IPS-18a (cell line): ENCODE data around the gene KIN.

Experiments used
- H3K27ac ChIP-seq: one replicate; pipeline ENCODE4 v1.5.1; 2013; ENCODE audit warnings: low read length
- H3K27me3 ChIP-seq: one replicate; pipeline ENCODE4 v1.6.1; 2013; ENCODE audit warnings: mild to moderate bottlenecking, low read length; ENCODE audit not compliant: control insufficient read depth, insufficient read depth
- H3K36me3 ChIP-seq: one replicate; pipeline ENCODE4 v1.6.1; 2013; ENCODE audit warnings: low read depth, low read length; ENCODE audit not compliant: control insufficient read depth
- H3K4me1 ChIP-seq: one replicate; pipeline ENCODE4 v1.6.1; 2013; ENCODE audit warnings: low read depth, low read length; ENCODE audit not compliant: control insufficient read depth
- H3K4me3 ChIP-seq: one replicate; pipeline ENCODE4 v1.5.1; 2013; ENCODE audit warnings: low read length
- H3K9ac ChIP-seq: one replicate; pipeline ENCODE4 v1.6.1; 2013; ENCODE audit warnings: mild to moderate bottlenecking, low read length, moderate library complexity
- H3K9me3 ChIP-seq: one replicate; pipeline ENCODE4 v1.6.1; 2013; ENCODE audit warnings: low read depth, low read length; ENCODE audit not compliant: control insufficient read depth

The KIN gene, protein sequence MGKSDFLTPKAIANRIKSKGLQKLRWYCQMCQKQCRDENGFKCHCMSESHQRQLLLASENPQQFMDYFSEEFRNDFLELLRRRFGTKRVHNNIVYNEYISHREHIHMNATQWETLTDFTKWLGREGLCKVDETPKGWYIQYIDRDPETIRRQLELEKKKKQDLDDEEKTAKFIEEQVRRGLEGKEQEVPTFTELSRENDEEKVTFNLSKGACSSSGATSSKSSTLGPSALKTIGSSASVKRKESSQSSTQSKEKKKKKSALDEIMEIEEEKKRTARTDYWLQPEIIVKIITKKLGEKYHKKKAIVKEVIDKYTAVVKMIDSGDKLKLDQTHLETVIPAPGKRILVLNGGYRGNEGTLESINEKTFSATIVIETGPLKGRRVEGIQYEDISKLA

GRCh38 chr10:7787857-7788638 lies at the start of gene KIN, which contains the start of gene ATP5F1C:
TSS of gene KIN (minus strand) at chr10:7787993. CDS start at chr10:7787933, 60 bp downstream.
TSS of gene ATP5F1C (plus strand) at chr10:7788177. CDS start at chr10:7788208, 31 bp downstream.
- Histone ChIP-seq H3K4me3 (peak within 1 kb of the TSS; percentile 84), H3K9me3 (no peaks in the 10 kb centered on the region), H3K4me1 (peaks cover 12% of the 10 kb centered on the region), H3K27me3 (no peaks in the 10 kb centered on the region), H3K9ac (peak within 1 kb of the TSS; percentile 72), H3K27ac (peak within 1 kb of the TSS; percentile 14), H3K36me3 (no peaks in the 10 kb centered on the region)

GRCh38 chr10:7836571-7836970 lies 48.8 kb upstream of the KIN start:
- Histone ChIP-seq H3K36me3 (no peaks in the 10 kb centered on the region), H3K9me3 (no peaks in the 10 kb centered on the region), H3K27me3 (no peaks in the 10 kb centered on the region), H3K4me3 (no peak overlapping the region), H3K4me1 (no peaks in the 10 kb centered on the region), H3K27ac (no peak overlapping the region), H3K9ac (no peak overlapping the region)

DNA sequence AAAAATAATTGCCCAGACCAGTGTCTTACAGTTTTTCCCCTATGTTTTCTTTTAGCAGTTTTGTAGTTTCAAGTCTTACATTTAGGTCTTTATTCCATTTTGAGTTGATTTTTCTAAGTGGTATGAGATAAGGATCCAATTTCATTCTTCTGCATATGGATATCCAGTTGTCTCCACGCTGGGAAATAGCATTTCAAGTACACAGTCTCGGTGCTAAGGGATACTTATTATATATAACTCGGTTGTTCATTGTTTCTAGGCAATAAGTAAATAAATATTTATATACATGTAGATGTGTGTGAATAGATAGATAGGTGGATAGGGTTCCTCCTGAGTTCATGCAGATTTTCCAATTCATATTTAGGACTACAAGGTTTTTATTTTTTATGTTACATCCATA lies 46.5 kb upstream of the KIN start:
- no peaks in the 10 kb centered on the region for H3K36me3 ChIP-seq
- no peaks in the 10 kb centered on the region for H3K9me3 ChIP-seq
- H3K27me3 ChIP-seq: no peaks in the 10 kb centered on the region

GRCh38 chr10:7833210-7833609 lies 45.4 kb upstream of the KIN start:
- no peaks in the 10 kb centered on the region for H3K9me3 ChIP-seq
- H3K36me3 ChIP-seq: no peaks in the 10 kb centered on the region
- H3K27me3 ChIP-seq: no peaks in the 10 kb centered on the region
- H3K4me3 ChIP-seq: no peak overlapping the region
- no peak overlapping the region for H3K27ac ChIP-seq
- H3K4me1 ChIP-seq: no peaks in the 10 kb centered on the region
- no peak overlapping the region for H3K9ac ChIP-seq

More for the DNA sequence above, 46.5 kb upstream of the KIN start:
- Histone ChIP-seq H3K9ac (no peak overlapping the region), H3K4me3 (no peak overlapping the region), H3K4me1 (no peaks in the 10 kb centered on the region), H3K27ac (no peak overlapping the region)

GRCh38 chr10:7832060-7832459 lies 44.3 kb upstream of the KIN start:
- Histone ChIP-seq H3K4me3 (no peak overlapping the region), H3K9me3 (no peaks in the 10 kb centered on the region), H3K27me3 (no peaks in the 10 kb centered on the region), H3K27ac (no peak overlapping the region), H3K36me3 (no peaks in the 10 kb centered on the region), H3K4me1 (no peaks in the 10 kb centered on the region), H3K9ac (no peak overlapping the region)

DNA sequence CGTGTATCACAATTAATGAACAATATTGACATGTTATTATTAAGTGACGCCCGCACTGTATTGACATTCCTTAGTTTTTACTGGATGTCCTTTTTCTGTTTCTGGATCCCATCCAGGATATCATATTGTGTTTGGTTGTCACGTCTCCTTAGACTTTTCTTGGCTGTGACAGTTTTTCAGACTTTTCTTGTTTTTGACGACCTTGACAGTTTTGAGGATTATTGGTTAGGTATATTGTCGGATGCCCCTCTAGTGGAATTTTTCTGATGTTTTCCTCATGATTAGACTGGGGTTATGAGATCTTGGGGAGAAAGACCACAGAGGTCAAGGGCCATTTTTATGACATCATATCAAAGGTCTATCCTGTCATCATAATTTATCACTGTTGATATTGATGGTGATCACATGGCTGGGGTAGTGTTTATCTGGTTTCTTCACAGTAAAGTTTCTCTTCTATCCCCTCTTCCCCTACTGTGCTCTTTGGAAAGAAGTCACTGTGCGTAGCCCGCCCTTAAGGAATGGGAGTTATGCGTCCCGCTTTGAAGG lies 41.6 kb upstream of the KIN start:
- H3K27me3 ChIP-seq: no peaks in the 10 kb centered on the region
- no peak overlapping the region for H3K27ac ChIP-seq
- H3K9ac ChIP-seq: no peak overlapping the region
- no peaks in the 10 kb centered on the region for H3K9me3 ChIP-seq
- peaks cover 15% of the 10 kb centered on the region for H3K36me3 ChIP-seq
- no peaks in the 10 kb centered on the region for H3K4me1 ChIP-seq
- H3K4me3 ChIP-seq: no peak overlapping the region

DNA sequence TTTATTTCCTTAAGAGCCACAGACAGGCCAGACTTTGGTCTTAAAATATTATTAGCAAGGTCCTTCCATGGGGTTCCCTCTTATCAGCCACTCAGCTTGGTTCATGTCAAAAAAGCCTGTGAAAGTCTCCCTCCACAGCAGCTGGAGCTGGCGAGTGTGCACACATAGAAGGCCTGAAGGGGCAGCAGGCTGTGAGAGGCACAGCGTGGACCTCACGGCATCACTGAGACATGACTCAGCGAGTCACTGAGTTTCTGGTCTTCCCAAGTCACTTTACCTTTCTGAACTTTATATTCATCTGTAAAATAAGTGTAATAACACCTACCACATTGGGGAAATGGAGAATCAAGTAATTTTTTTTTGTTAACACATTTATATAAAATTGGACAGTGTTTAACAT lies 39.2 kb upstream of the KIN start:
- Histone ChIP-seq H3K36me3 (peaks cover 19% of the 10 kb centered on the region), H3K4me3 (no peak overlapping the region), H3K9ac (no peak overlapping the region), H3K27me3 (no peaks in the 10 kb centered on the region), H3K4me1 (no peaks in the 10 kb centered on the region), H3K9me3 (no peaks in the 10 kb centered on the region), H3K27ac (no peak overlapping the region)

DNA sequence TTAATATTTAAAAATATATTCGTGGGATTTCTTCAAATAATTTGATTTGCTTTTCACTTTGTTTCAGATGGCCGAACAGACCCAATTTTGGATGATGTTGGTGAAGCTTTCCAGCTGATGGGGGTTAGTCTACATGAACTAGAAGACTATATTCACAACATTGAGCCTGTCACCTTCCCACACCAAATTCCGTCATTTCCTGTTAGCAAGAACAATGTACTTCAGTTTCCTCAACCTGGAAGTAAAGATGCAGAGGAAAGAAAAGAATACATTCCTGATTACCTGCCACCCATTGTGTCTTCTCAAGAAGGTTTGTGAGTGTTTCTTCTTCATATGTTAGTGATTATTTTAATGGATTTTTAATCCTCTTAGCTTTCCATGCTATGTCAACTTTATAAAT lies 36.5 kb upstream of the KIN start:
- no peaks in the 10 kb centered on the region for H3K27me3 ChIP-seq
- no peak overlapping the region for H3K27ac ChIP-seq
- H3K9me3 ChIP-seq: no peaks in the 10 kb centered on the region
- H3K4me1 ChIP-seq: no peaks in the 10 kb centered on the region
- no peak overlapping the region for H3K9ac ChIP-seq
- no peak overlapping the region for H3K4me3 ChIP-seq
- peaks cover 19% of the 10 kb centered on the region for H3K36me3 ChIP-seq

GRCh38 chr10:7819121-7819460 lies 31.3 kb upstream of the KIN start:
- H3K9me3 ChIP-seq: no peaks in the 10 kb centered on the region
- H3K9ac ChIP-seq: peak overlapping the region; percentile 73
- H3K4me1 ChIP-seq: no peaks in the 10 kb centered on the region
- peak overlapping the region; percentile 98 for H3K4me3 ChIP-seq
- H3K36me3 ChIP-seq: peaks cover 1% of the 10 kb centered on the region
- H3K27ac ChIP-seq: no peak overlapping the region
- peaks cover 5% of the 10 kb centered on the region for H3K27me3 ChIP-seq

- H3K27me3 ChIP-seq: peaks cover 5% of the 10 kb centered on the region
- no peak within 1 kb of the TSS for H3K27ac ChIP-seq
- H3K9me3 ChIP-seq: no peaks in the 10 kb centered on the region
- H3K36me3 ChIP-seq: no peaks in the 10 kb centered on the region
- H3K4me3 ChIP-seq: peak within 1 kb of the TSS; percentile 98
- peak within 1 kb of the TSS; percentile 73 for H3K9ac ChIP-seq
- H3K4me1 ChIP-seq: no peaks in the 10 kb centered on the region
Measured at GRCh38 chr10:7818295-7819120, 30.7 kb upstream of the KIN start, which contains the start of gene TAF3. TSS of gene TAF3 (plus strand) at chr10:7818505. CDS start at chr10:7818710, 205 bp downstream.

GRCh38 chr10:7817984-7818294 lies 30.1 kb upstream of the KIN start:
- no peaks in the 10 kb centered on the region for H3K9me3 ChIP-seq
- no peaks in the 10 kb centered on the region for H3K36me3 ChIP-seq
- H3K4me3 ChIP-seq: peak overlapping the region; percentile 98
- H3K9ac ChIP-seq: peak overlapping the region; percentile 73
- H3K4me1 ChIP-seq: no peaks in the 10 kb centered on the region
- peaks cover 5% of the 10 kb centered on the region for H3K27me3 ChIP-seq
- no peak overlapping the region for H3K27ac ChIP-seq
